Stimulated activated CD4-positive, alpha-beta T cell treated with anti-CD3 and anti-CD28 coated beads, TNF-alpha, amount 100 ng/mL, for 1 hour (primary cell): ENCODE measurements around the gene ZC3H12A.
"Not testable (repeated sequence)": the region's sequence is repeated elsewhere in the genome, so short reads cannot be mapped to it uniquely, and the experiment has no call there.

Source experiments
- DNase-seq, 3 donors: peaks; one replicate each; pipeline ENCODE4 v3.0.0-alpha.2; 2020; ENCODE audit warnings: low read depth in 3 of 3, low spot score in 1 of 3

The ZC3H12A gene

DNA sequence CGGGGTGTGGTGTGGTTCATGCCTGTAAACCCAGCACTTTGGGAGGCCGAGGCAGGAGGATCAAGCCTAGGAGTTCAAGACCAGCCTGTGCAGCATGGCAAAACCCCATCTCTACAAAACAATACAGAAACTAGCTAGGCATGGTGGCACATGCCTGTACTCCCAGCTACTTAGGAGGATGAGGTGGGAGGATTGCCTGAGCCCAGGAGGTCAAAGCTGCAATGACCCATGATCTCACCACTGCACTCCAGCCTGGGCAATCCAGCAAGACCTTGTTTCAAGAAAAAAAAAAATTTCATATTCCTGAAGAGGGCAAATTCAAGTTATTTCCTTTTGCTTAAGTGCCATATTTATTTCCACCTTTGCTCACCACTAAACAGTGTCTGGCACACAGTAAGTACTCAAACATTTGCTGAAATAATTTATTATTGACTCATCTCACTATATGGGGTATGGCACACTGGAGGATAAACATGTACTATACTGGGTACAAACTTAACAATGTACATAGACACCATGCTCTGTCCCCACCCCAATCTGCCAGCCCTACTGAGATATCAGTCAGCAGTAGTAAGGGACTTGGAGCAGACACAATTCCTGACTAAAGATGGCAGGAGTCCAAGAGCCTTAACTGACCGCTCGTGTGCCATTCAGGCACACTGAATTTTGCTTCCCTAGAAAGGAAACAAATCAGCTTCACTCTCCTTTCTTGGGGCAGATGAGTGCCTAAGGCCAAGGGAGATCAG is 24.7 kb downstream of the ZC3H12A start:
- no peak for DNase-seq

DNA sequence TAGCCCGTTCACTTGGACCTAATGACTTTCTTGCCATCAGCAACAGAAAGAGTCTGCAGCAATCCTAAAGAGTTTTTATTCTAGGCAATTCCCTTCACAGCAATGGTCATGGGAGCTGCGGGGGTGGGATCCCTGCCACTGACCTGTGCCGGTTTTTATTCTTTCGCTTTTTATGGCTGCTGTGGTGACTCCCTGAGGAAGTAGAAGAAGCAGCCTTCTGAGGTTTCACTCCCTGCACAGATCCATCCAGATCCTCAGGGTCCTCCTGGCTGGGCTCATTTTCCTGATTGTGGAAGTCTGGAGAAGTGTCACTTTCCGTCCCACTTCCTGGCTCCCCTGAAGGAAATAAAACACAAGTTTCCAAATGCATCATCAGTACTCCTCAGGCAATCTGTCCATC is 27.3 kb downstream of the ZC3H12A start:
- DNase-seq: no peak

DNA sequence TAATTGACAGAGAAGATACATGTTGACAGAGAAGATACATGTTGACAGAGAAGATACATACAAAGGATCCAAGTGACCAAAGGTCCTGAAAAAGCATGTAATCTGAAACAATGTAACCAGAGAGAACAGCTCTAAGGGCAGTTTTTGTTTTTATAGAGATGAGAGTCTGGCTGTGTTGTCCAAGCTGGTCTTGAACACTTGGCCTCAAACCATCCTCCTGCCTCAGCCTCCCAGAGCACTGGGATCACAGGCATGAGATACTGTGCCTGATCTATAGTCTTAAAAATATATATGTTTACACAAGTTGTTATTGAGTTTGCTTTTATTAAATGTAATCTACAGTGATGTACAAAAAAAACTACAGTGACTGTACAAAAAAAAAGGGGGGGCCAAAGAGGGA is 27.7 kb downstream of the ZC3H12A start:
- no peak for DNase-seq

DNA sequence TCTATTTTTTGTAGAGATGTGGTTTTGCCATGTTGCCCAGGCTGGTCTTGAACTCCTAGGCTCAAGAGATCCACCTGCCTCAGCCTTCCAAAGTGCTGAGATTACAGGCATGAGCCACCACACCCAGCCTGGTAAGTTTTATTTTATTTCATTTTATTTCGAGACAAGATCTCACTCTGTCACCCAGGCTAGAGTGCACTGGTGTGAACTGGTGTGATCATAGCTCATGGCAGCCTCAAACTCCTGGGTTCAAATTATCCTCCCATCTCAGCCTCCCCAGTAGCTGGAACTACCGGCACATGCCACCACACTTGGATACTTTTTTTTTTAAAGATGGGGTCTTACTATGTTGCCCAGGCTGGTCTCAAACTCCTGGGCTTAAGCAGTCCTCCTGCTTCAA is 28.4 kb downstream of the ZC3H12A start:
- DNase-seq: not testable (repeated sequence)

DNA sequence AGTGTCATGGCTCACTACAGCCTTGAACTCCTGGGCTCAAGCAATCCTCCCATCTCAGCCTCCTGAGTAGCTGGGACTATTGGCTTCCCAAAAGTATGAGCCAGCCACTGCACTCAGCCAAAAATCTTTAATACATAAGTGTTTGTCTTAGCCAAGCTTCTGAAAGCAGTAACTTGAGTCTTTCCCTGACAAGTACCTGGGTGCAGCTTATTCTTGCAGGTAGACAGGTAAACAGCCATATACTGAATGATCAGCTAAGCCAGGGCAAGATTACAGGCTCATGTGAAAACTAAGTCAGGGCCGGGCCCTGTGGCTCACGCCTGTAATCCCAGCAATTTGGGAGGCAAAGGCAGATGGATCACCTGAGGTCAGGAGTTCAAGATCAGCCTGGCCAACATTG is 32.4 kb downstream of the ZC3H12A start:
- DNase-seq: no peak

DNA sequence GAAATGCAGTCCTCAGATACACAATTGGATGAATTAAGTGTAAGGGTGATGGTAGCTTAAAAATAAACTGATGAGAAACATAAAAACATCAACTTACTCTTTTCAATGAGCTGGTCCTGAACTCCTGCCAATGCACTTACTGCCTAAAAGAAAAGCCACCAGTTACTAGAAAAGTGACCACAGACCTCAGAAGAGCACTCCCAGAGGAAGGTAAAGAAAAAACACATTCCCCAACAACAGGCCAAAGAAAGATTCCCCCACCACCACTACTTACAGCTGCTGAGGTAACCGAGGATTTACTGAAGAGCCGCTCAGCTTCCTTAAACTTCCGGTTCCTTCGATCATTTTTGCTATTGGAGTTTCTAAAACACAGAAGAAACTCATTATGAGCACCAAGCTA is 34.8 kb downstream of the ZC3H12A start:
- no peak for DNase-seq

DNA sequence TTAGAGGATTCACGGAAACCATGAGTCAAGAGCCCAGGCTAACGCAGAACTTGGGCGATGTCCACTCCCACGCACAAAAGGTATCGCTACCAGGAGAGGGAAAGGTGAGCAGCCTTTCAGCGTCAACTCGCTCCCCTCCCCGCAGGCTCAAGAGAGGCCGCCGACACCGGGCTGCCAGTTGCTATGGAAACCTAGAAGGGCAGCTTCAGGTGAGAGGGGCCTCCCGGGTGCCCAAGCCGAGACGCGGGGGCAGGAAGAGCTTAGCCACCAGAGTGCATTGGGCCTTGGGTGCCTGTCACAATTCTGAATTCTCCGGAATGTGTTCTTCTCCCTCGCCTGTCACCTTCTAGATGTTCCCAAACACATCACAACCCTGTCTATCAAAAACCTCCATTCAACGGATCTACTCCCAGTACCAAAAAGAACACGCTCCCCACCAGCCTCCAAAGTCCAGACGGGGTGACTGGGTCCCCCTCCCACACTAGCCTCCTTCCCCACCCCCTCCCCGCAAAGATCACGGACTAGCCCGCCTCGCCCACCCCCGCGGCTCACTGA is 39.5 kb downstream of the ZC3H12A start:
- peak in 1 of 3 donors; percentile 49 for DNase-seq

DNA sequence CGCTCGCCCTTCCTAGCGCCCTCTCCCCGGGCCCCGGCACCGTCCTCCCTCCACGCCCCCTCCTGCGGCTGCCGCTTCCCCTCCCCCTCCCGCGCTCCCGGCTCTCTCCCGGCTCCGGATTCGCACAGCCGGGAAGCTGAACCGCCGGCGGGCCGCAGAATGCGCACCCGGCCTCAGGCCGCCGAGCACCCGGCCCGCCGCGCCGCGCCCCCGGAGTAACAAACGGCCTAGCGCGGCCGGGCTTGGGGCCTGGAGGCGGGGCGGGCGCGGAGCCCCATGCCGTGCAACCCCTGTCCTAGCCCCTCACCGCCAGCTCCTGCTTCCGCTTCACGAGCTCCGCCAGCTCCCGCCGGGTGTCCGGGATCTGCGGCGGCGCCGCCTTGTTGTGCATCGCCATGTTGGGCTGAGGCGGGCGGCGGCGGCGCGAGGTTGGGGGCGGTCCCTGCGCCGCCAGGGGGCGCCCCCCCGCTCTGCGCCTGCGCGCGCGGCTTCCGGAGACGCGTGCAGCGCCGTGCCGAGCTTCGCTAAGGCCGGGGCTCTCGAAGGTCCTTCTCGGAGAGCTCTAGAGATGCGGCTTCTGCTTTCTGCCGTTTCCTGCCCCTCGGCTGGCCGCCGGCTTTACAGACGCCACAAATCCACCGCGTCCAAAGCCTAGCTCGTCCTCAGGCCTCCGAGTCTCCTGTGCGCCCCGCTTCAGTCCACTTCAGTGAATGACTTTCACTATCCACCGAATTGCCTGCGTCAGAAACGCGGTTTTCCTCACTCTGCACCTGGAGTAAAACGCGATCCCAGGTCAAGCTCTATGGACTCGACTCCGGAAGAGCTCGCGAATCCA is 40.2 kb downstream of the ZC3H12A start, which contains the start of gene MEAF6:
TSS of gene MEAF6 (minus strand) at position 417 of the 835 bp plus-strand sequence. CDS start at position 397, 20 bp downstream.
- peak; percentile 46 to 80 (median 71) for DNase-seq

DNA sequence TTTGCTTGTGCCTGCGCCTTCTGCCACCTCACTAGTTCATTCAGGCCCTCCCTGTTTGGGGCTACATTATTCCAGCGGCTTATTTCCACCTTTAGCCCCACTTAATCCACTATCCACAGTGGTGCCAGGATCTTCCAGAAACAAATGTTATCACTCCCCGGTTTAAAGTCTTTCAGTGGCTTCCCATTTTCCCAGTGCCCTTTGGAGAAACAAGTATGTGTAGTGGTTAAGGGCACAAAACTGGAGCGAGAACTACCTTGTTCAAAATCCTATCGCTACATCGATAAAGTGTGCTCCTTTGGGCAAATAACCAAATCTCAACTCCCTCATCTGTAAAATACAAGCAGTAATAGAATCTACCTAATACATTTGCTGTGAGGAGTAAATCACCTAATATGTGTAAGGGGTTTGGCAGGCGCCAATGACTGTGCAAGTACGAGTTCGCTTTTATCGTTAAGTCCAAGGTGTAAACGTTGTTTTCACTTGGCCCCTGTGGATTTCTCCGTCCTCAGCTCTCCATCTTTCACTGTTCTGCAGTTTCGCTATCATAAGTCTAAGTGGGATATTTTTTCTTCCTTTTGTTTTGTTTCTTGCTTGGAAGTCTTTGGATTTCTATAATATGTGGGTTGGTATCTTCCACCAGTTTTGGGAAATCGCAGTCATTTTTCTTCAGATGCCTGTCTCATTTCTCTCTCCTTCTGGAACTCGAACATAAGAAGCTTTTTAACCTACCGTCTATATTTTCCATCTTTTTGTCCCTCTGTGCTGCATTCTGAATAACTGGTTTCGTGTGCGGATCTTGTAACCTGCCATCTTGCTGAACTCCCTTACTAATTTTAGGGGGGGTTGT is 41.0 kb downstream of the ZC3H12A start:
- no peak for DNase-seq

DNA sequence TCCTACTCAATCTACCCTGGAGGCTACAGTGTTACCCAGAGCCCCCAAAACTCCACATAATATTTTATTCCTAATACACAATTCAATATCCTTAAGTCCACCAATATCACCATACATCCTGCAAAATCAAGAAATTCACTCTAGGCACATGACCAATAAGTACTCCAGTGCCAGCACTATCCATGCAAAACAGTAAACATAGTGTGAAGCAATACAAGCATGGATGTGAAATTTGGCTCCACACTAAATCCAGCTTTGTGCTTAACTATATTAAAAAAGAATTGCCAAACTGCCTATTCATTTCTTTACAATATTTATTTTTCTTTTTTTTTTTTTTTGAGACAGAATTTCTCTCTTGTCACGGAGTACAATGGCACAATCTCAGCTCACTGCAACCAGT is 43.2 kb downstream of the ZC3H12A start:
- DNase-seq: no peak

DNA sequence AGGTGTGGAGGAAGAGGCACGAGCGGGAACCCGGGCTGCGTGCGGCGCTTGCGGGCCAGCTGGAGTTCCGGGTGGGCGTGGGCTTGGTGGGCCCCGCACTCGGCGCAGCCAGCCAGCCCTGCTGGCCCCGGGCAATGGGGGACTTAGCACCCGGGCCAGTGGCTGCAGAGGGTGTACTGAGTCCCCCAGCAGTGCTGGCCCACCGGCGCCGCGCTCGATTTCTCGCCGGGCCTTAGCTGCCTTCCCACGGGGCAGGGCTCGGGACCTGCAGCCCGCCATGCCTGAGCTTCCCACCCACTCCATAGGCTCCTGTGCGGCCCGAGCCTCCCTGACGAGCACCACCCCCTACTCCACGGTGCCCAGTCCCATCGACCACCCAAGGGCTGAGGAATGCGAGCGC is 43.9 kb downstream of the ZC3H12A start:
- not testable (repeated sequence) for DNase-seq

DNA sequence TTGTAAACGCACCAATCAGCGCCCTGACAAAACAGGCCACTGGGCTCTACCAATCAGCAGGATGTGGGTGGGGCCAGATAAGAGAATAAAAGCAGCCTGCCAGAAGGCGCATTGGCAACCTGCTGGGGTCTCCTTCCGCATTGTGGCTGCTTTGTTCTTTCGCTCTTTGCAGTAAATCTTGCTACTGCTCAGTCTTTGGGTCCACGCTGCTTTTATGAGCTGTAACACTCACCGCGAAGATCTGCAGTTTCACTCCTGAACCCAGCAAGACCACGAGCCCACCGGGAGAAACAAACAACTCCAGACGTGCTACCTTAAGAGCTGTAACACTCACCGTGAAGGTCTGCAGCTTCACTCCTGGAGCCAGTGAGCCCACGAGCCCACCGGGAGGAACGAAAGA is 44.5 kb downstream of the ZC3H12A start:
- peak in 1 of 3 donors; percentile 10 for DNase-seq

DNA sequence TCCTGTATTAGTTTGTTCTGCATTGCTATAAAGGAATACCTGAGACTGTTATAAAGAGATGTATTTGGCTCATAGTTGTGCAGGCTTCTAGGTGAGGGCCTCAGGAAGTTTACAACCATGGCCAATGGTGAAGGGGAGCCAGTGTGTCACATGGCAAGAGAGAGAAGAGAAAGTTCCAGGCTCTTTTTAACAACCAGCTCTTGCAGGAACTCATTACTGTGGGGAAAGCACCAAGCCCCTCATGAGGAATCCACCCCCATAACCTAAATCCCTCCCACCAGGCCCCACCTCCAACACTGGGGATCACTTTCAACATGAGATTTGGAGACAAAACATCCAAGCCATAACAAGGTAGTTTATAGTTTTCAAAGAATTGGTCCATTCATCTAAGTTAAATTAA is 45.2 kb downstream of the ZC3H12A start:
- DNase-seq: no peak

DNA sequence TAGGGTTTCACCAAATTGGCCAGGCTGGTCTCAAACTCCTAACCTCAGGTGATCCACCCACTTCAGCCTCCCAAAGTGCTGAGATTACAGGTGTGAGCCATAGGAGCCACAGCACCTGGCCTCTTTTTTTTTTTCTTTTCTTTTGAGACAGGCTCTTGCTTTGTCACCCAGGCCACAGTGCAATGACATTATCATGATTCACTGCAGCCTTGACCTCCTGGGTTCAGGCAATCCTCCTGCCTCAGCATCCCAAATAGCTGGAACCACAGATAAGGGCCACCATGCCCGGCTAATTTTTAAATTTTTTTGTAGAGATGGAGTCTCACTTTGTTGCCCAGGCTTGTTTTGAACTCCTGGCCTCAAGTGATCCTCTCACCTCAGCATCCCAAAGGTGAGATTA is 55.5 kb downstream of the ZC3H12A start:
- DNase-seq: not testable (repeated sequence)

DNA sequence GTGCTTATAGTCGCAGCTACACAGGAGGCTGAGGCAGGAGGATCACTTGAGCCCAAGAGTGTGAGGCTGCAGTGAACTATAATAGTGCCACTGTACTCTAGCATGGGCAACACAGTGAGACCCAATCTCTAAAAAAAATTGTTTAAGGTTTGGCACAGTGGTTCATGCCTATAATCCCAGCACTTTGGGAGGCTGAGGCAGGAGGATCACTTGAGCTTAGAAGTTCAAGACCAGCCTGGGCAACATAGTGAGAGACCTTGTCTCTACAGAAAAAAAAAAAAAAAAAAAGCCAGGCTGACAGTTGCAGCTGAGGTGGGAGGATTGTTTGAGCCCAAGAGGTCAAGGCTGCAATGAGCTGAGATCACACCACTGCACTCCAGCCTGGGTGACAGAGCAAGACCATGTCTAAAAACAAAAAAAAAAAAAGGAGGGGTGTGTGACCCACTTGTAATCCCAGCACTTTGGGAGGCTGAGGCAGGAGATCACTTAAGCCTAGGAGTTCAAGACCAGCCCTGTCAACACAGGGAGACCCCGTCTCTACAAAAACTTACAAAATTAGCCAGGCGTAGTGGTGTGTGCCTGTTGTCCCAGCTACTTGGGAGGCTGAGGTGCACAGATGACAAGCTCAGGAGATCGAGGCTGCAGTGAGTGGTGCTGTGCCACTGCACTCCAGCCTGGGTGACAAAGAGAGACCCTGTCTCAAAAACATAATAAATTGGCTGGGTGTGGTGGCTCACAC is 58.2 kb downstream of the ZC3H12A start:
- not testable (repeated sequence) for DNase-seq

DNA sequence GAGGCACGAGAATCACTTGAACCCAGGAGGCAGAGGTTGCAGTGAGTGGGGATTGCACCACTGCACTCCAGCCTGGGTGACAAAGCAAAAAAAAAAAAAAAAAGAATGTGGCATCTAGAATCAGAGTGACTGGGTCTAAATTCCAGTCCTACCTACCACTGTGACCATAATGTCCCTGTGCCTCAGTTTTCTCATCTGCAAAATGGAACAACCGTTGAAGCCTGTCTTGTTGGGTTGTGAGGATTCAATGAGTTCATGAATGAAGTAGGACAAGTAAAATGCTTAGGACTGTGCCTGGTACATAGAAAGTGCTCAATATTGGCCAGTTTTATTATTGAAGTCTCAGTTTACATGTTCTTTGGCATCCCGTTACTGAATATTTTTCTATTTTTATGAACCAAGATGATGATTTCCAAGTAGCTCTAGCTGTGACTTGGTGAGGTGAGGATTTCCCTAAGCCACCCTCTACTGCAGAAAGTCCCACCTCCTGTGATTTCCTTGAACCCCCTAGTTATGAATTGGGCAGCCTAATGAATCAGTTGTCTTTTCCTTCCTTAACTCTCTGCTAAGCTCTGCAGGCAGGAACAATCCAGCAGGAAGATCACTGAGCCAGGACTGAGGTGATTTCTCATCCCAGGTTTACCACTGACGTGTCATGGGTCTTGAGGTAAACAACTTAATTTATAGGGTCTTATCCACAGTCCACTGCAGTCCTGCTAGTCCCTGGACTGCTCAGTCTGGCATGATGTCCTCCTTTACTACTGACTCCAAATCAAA is 59.1 kb downstream of the ZC3H12A start:
- no peak for DNase-seq
